Mucosa of gallbladder (tissue), 1 donor: ENCODE results near the gene RIC8A. TPM values are rescaled to one million over a fixed set of nuclear protein-coding genes. Genes with fewer than 3 reads are reported as not detected.

Experiments
- DNase-seq: peaks from one replicate; pipeline ENCODE4 v3.0.0-alpha.2; 2020; ENCODE audit warnings: low spot score
- total RNA-seq: library from RNA; stranded (reverse); gene quantifications from one replicate; pipeline ENCODE4 v1.2.1, GENCODE V29; 2021
- donor health status: DM: no; HTN: no; CAD: no.

RIC8A gene
- total RNA-seq, 1 donor from 2014 or later: 109 TPM

DNA sequence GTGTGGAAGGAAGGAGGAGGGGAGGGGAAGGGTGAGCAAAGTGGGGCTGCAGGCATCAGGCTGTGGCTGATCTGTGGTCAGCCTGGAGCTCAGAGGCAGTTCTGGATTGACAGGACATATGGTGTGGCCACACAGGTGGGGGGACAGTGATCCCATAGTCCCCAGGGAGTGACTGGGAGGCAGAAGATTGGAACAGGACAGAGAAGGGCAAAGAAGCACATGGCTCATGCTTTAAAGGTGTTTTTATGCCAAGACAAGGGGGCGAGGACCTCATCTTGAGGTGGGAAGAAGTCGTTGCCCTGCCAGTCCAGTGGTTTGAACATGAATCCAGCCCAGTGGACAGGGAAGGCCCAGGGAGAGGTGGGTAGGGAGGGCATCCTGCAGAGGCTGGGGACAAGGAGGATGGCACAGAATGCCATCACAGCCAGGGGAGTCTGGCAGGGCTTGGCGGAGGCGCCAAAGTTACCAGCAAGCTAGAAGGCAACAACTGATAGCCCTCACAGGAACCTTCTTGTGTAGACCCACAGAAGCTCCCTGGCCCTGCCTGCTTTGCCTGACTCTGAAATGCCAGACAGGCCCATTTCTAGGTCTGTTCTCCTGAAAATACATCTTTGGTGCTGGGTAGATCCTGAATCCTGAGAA is 3.4 kb upstream of the RIC8A start:
- DNase-seq: no peak

DNA sequence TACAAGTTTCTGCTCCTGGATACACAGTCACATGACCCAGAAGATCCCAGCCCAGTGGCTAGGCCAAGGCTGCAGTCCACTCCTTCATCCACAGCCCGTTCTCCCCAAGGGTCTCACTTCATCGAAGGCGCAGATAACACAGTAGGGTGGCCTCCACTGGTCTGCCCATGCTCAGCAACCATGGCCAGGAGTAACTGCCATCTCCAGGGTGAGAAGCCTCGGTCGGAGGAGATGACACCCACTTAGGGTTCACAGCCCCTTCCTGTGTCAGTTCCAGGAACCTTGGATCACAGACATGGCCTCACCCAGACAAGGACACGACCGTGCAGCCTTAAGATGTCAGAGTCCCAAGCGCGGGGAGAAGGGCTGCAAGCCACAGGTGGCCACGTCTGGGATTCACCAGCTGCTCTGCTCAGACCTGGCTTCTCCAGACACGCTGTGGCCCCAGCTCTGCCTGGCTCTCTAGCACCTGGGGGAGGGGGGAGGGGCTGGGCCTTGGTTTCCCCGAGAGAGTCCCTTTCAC is 2.9 kb upstream of the RIC8A start:
- DNase-seq: peak; percentile 8

DNA sequence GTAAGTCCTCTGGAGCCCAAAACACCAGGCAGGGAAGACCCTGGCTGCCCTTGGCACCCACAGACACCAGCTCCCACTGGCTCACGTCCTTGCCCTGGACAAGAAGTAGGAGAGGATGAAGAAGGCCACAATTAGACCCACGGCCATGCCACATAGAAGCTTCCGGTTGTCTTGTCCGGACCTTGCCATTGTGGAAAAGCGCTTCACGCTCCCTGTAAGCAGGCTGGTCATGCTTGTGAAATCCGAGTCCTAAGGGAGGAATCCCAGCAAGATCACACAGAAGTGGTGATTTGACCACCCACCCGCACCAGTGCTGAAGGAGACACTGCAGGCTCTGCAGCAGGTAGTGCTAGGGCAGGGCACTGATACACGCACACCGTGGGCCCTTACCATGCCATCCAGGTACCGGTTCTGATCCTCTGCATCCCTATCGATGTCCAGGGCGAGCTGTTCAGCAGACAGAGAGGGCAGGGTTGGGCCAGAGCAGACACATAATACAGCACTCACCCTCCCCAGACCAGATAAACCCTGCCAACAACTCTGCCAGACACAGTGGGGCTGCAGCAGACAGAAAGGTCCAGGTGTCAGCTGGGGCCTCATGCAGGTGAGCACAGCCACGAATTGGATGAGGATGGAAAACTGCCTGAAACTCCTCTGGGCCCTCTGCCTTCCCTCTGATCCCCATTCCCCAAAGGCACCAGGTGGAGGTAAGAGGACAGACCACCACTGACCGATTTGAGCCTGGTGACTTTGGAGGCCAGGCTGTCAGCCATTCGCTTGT is 2.1 kb upstream of the RIC8A start:
- peak; percentile 9 for DNase-seq

DNA sequence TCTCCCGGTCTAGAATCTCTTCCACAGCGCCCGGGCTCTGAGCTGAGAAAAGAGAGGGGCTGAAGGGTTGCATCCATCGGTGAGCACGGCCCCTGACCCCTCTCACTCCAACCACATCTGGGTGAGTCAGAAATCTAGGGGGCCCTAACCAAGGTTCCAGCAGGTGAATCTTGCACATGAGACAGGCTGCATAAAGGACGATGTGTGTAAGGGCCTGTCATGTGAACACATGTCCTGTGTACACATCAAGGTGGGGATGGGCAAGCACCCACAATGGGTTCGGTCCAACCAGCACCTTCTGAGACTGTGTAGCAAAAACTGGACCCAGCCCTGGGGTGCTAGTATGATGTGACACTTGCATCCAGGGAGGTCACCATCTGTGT is 1.5 kb upstream of the RIC8A start:
- peak; percentile 8 for DNase-seq

DNA sequence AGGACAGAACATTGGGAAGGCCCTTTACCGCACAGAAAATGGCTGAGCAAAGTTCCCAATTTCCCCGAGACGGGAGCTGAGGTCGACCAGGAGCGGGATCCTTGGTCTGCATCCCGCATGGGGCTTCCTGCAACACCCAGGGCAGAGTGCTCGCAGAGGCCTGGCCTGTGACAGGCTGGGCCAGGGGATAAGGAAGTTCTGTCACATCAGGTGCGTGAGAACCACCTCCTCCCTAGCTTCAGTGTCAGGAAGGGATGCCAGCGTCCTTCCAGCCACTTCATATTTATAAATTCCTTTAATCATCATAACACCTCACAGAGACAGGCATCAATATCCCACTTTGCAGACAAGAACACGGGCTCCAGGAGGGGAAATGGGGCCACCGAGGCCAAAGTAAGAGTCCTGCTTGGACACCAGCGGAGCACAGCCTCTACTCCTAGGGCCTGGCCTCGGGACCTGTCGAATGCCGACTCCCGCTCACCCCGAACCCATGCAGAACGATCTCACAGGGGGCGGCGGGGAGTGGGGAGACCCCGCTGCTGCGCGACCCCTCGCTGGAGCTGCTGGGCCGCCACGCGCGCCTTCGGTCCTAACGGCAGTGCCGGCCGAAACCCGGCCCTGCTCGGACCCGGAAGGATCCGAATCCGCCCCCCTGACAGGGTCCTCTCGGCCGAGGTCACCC is 841 bp upstream of the RIC8A start:
- no peak for DNase-seq

DNA sequence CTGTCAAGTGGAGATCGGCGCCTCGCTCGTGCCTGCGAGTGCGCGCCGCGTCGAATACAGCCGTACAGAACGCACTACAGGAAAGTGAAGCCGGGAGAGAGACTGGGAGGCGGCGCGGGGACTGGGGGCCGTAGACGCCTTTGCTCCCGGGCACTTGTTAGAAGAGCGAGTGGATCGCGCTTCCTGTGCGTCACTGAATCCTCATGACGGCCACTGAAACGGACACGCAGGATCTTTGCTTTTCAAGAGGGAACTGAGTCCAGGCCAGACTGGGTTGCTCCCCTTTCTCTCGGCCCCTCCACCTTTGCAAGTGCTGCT is 314 bp downstream of the RIC8A start:
- DNase-seq: peak; percentile 40

DNA sequence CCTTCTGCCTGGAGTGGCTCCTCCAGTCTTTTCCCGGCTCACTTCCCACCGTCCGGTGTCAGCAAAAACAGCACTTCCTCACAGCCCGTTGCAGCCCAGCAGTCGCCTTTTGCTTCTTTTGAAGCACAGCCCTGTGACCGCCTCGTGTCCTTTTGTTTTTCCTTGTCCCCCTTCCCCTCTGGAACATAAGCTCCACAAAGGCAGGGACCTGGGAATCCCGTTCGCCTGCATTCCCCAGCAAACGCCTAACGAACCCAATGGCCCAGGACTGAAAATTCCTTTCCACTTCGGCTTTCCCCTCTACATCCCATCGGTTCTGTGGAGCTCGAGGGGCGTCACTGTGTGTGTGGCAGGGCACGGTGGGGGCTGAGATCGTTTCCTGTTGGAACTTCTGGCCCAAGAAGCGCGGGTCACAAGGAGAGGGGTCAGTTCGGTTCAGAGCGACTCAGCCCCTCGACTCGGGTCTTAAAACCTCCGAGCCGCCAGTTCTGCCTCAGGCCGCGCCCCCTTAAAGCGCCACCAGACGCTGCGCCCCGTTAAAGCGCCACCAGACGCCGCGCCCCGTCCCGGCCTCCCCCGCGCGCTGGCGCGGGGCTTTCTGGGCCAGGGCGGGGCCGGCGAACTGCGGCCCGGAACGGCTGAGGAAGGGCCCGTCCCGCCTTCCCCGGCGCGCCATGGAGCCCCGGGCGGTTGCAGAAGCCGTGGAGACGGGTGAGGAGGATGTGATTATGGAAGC is 841 bp downstream of the RIC8A start:
- DNase-seq: peak; percentile 75

DNA sequence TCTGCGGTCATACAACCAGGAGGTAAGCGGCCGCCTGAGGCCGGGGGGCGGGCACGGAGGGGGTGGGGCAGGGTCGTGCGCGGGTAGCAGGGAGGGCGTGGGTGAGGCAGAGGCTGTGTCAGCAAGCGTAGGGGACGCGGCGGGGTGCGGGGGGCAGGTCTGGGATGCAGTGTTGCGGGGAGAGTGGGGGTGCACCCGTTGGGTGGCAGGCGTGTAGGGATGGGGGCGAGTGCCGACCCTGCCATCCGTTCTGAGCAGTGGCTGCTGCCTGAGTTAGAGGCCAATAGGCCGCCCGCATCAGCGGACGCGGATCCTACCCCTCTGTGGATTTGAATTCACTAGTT is 1.4 kb downstream of the RIC8A start:
- DNase-seq: no peak

DNA sequence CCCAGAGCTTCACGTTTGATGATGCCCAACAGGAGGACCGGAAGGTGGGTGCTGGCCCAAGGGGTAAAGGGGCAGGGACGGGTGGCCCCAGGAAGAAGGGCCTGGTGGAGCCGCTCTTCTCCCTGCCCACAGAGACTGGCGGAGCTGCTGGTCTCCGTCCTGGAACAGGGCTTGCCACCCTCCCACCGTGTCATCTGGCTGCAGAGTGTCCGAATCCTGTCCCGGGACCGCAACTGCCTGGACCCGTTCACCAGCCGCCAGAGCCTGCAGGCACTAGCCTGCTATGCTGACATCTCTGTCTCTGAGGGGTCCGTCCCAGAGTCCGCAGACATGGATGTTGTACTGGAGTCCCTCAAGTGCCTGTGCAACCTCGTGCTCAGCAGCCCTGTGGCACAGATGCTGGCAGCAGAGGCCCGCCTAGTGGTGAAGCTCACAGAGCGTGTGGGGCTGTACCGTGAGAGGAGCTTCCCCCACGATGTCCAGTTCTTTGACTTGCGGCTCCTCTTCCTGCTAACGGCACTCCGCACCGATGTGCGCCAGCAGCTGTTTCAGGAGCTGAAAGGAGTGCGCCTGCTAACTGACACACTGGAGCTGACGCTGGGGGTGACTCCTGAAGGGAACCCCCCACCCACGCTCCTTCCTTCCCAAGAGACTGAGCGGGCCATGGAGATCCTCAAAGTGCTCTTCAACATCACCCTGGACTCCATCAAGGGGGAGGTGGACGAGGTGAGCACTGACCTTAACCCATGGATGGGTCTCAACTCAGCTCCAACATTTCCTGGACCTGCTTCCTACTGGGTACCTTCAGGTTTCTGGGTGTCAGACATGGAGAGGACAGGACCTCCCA is 2.0 kb downstream of the RIC8A start:
- no peak for DNase-seq

DNA sequence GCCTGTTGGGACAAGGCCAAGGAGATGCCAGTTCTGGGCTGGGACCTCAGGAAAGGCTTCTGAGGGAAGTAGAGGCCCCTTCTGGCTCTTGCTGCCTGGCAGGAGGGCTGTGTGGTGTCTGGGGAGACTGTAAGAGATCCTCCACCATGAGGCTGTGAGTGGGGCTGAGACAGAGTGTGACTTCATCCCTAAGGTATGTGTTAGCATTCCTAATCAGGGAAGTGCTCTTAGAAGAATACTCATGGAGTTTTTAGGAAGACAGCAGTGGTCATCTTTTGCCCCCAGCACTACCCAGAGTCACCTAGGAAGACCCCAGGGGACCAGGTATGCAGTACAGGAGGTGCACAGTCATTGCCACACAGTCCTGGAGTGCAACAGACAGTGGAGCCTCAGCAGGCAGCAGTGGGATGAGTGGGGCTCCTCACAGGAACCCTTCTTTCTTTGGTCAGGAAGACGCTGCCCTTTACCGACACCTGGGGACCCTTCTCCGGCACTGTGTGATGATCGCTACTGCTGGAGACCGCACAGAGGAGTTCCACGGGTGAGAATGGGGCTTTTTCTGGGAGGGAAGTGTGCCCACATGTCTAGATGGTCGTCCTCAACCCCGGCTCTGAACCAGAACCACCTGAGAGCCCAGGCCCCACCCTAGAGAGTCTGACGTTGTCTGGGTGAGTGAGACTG is 2.8 kb downstream of the RIC8A start:
- DNase-seq: no peak

DNA sequence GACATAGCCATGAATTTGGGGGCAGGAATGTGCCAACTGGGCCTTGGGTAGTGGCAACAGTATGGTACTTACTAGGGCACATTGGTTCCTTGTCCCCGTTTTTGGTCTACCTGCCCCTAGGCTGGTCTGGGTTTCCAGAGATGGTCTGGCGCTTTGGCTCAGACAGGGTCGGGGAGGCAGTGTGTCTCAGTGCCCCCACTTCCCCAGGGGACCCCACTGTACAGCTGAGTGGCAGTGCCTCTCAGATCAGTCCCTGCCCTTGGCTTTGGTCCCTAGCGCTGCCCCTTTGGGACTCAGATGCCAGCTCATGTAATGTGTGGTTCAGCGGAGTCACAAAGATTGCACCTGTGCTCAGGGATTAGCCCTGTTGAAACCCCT is 3.3 kb downstream of the RIC8A start:
- DNase-seq: no peak

DNA sequence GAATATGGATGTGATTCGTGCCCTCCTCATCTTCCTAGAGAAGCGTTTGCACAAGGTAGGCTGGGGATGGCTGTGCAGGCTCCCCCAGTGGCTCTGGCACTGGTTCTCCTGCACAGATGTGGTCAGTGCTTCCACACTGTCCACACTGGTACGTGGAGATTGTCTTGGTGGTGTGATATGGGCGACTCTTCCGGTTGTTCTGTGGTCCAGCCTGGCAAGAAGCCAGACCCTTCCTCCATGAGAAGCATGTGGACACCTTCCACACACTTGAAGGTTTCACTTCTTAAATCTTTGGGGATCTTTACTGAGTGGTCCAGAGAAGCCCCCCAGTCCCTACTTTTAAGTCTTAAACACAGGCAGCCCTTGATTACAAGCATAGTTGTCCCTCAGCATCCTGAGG is 3.8 kb downstream of the RIC8A start:
- DNase-seq: no peak

DNA sequence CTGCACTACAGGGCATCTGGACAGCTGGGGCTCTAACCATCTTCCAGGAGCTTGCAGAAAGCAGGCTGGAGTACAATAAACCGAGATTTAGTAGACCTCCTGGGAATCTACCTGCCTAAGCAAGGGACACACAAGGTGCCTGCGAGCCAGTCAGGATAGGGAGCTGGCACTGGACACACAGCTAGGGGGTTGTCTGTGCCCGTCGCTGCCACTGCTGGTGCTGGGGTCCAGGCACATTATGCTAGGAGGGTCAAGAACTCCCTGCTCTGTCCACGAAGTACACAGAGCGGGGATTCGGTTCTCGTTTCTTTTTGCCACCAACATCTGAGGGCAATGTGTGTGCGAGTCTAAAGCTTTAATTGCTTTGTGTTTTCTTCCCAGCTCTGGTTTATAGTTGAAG is 4.2 kb downstream of the RIC8A start:
- DNase-seq: no peak

DNA sequence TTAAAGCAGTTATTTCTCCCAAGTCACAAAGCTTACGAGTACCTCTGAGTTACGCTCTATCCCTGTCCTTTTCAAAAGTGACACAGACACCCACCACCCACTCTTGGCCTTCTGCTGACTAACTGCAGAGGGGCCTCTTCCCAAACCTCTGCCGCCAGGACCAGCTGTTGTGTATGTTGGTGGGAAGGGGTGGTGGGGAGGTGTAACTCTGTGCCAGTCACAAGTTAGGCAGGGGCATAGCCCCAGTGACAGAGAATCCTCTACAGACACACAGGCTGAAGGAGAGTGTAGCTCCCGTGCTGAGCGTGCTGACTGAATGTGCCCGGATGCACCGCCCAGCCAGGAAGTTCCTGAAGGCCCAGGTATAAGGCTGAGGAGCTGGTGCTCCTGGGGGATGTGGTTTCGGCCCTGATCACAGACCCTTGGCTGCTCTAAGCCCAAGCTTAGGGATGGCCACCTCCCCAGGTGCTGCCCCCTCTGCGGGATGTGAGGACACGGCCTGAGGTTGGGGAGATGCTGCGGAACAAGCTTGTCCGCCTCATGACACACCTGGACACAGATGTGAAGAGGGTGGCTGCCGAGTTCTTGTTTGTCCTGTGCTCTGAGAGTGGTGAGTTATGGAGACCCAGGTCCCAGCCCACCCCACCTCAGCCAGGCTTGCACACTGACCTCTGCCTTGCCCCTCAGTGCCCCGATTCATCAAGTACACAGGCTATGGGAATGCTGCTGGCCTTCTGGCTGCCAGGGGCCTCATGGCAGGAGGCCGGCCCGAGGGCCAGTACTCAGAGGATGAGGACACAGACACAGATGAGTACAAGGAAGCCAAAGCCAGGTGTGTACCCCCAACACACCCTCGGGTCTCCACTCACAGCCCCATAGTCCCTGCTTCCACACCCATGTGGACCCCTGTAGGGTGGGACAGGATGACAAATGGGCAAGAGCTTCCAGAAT is 4.9 kb downstream of the RIC8A start:
- no peak for DNase-seq

DNA sequence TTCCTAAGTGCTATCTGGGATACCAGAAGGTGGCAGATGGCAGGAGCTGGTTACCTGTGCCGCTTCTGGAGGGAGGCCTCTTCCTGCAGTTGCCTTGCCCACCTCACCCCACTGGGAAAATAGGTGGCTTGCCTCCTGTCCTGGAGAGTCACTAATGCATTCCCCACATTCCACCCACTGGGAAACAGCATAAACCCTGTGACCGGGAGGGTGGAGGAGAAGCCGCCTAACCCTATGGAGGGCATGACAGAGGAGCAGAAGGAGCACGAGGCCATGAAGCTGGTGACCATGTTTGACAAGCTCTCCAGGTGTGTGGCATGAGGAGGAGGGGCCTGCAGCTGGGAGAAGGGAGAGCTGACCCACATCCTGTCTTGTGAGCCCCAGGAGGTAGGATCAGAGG is 5.6 kb downstream of the RIC8A start:
- no peak for DNase-seq

DNA sequence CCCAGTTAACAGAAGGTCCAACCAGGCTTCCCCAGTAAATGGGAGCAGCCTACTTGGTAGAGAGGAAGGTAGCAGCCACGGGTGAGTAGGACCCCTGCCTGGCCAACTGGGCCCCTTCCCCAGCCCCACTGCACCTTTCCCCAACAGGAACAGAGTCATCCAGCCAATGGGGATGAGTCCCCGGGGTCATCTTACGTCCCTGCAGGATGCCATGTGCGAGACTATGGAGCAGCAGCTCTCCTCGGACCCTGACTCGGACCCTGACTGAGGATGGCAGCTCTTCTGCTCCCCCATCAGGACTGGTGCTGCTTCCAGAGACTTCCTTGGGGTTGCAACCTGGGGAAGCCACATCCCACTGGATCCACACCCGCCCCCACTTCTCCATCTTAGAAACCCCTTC is 6.6 kb downstream of the RIC8A start:
- no peak for DNase-seq

DNA sequence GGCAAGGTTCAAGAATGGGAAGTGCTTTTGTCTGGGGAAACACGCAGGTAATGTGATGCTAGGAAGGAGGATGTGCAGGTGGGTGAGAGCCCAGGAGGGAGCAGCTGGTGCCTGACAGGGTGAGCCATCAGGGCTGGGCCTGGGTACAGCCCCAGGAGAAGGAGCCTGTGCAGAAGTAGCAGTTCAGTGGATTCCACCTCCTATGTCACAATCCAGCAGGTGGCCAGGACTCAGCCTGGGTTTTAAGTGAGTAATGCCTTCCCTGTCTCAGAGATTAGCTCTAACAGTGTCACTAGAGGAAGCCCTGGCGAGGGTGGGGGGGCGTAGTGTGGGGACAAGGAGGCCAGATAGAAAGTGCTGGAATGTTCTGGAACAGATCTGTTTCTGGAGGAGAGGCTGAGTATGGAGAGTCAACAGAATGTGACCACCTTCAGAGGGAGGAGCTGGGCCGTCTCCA is 8.1 kb downstream of the RIC8A start:
- DNase-seq: no peak

DNA sequence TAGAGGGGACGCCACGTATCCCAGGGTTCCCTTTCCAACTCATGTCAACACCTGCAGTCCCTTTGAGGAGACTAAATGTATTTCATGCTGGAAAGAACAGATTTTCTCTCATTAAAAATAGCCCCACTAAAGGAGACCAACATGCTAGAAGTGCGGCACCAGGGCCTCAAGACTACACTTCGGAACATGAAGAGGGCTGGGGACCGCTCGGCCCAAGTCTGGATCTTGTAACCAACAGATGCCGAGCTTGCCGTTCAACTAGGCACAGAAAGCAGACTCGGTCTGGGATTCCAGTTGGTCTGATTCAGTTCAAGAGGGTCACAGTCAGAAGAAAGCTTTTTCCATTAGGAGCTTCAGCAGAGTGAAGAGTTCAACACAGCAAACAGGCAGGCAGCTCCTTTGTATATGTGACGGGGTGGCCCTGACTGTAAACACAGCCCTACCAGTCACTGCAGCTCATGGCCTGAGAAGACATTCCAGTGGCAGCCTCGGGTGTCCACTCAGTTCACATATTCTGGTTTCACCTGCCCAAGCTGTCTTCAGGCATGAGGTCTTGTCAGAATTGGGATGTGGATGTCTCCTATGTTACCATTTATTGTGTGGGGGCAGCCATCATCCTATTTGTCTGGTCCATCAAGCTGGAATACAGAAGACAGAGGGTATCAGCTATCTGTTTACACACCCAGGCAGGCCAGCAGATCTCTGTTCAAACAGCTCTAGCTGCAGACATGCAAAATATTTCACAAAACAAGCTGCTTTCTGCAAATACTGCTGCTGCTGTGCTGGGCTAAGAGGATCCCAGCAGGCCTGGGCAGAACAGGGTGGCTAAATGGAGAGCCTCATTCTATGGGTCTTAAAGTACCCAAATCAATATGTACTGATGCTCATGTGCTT is 8.8 kb downstream of the RIC8A start:
- no peak for DNase-seq

DNA sequence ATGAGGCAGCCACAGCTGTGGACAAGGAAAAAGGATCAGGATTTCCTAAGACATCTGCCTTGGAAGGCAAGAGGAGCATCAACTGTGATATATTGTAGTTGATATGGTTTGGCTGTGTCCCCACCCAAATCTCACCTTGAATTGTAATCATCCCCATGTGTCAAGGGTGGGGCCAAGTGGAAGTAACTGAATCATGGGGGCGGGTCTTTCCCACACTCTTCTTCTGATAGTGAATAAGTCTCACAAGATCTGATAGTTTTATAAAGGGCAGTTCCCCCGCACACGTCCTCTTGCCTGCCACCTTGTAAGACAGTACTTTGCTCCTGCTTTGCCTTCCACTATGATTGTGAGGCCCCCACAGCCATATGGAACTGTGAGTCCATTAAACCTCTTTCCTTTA is 10.2 kb downstream of the RIC8A start:
- DNase-seq: no peak
